ENCODE data around the gene MIDN.
A peak's percentile ranks its signal among the peaks of the same experiment; 100 is the strongest.

The MIDN gene

DNA sequence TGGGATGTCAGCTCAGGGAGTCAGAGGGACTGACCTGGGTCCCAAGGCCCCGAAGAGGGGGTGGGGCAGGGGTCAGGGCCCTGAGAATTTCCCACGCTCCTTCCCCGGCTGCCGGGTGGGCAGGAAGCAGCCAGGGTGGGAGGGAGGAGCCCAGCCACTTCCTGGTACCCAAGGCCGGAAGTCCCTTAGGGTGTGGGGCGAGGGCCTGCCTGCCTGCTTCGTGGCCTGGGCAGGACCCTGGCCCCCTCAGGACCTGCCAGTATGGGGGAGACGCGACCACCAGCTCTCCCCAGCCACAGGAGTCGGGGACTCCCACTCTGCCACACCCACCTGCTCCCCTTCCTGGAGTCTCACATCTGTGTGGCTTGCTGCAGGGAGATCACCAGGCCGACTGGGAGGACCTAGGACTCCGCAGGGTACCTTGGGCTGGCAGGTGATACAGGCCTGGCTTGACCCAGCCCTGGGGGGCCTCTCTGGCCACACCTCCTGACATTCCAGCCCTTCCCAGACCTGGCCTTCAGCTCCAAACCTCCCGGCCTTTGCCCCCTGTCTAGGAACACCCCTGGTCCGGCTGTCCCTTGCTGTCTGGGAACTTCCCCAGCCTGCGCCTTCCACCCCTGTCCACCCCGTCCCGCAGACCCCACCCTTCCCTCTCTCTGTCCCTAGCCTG, 11.0 kb downstream of the MIDN start:
- DNase-seq = peak; percentile 54 to 88 (median 70)

DNA sequence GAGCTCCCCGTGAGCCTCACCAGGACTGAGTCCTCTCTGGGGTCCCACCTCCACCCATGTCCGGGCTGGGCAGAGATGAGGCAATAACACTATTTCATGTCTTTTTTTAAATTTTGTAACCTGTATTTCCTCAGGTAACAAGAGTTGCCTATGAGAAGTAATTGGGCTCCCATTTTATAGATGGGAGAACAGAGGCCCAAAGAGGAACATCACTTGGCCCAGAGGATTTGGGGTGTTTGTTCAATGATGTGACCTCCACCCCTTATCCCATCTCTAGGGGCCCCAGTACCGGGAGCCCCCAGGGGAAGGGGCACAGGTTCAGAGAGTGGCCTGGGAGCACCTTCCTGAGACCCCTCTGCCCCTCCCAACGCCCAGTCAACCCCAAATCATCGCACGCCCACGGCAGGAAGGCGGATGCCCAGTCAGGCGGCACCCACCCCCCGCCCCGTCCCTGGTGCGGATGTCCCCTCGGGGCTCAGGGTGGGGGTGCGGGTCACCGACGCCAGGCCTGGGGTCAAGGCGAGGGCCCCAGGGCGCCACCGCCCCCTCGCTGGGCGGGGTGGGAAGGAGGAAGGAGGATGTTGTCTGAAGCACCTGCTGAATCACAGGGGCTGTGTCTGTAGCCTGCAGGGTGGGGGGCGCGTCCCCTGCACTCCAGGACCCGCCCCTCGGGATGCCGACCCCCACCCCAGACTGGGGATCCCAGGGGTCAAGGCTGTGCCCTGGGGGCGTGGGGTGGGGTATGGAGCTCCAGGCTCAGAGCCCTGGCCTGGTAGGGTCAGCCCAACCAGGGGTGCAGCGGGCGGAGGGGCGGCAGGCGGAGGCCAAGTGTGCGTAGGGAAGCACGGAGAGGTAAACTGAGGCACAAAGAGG, 11.7 kb downstream of the MIDN start:
- DNase-seq = peak in 5 of 6 experiments; percentile 50 to 65 (median 61)

DNA sequence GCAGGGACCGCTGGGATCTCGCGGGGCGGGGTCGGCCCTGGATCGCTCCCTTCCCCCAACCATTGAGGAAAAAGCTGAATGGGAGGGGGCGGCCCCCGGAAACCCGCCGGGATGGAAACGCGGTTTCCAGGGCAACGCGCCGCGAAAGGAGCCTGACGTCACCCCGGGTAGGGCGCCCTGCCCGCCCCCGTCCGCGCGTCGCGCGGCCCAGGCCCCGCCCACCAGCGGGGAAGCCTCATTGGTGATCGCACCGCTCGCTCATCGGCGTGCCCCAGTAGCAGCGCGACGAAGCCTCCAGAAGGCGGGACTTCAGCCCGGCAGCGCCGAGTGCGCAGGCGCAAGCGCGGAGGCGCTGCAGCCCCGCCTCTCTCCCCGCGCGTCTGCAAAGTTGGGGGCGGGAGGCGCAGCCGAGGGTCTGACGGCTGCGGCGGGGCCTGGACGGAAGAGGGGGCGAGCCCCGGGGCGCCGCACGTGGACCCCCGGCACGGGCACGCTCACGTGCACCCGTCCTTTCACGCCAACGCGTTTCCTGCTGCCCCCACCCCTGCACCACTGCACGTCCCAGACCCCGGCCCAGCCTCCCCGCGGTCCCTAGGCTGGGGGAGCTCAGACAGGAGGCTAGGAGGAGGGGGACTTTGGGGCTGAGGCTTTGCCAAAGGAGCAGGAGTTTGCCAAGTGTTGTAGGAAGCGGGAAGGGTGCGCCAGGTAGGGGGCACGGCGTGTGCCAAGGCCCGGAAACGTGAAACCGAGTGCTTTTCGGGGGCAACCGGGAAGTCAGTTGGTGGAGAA, 12.6 kb downstream of the MIDN start:
- peak; percentile 94 to 97 (median 95) for DNase-seq

DNA sequence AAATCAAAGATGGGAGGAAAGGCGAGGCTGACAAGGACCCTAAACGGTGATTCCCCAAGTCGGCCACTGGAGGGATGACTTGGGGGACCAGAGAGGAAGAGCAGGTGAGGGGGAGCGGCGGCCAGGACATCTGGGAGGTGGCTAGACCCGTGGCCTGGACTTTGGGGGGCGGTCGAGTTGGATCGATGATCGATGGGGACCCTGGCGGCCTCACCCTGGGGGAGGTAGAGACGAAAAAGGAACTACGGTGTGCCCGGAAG, 13.1 kb downstream of the MIDN start:
- DNase-seq = peak in 1 of 6 experiments; percentile 47

DNA sequence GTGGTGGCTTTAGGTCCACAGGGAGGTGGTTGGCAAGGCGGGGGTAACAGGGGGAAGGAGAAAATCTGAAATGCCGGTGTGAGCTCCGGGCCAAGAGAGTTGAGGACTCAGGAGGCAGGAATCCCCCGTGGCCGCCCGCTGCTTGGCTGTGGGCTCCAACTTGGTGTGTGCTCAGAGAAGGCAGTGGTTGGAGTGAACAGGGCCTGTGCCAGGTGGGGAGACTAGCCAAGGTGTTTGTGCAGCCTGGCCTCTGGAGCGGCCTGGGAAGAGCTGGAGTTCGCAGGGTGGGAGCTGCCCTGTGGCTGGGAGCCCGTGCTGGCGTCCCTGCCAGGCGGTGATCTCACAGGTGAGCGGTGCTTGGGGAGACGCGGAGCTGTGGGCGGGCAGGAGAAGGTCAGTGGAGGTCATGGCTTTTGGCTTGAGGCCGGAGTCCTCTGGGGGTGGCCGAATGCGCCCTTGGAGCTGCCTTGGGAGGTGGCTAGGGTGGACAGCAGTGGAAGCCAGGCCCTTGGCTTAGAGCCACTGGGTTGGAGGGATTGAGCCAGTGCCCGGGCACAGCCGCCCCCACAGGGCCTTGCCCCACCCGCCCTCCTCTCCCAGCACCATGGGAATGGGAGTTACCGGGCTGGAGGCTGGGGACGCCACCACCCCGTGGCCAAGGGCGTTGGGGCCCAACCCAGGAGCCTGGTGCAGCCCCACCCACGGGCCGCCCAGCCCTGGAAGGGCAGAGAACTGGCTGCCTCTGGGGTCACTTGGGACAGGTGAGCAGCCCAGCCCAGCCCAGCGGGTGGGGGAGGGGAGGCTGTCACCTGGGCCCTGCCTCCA, 13.6 kb downstream of the MIDN start:
- peak in 3 of 6 experiments; percentile 38 to 58 (median 45) for DNase-seq

DNA sequence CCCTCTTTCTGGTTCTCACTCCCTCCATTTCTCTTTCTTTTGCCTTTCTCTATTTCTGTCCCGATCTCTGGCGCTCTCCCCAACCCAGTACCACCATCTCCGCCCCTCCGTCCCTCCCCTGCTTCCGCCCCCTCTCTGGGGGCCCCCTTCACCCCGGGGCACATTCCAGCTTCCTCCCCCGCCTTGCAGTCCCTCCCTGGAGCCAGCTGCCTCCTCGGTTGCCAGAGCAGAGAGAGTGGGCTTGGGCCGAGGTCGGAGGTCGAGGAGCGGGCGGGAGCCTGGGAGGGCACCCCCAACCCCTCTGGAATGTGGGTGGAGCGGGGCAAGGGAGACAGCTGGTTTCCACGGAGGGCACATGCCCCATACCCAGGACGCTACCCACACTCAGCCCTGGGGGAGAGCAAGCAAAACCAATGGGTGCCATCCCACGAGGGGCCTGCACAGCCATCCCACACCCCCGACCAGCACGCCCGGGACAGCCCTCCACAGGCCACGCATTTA, 14.3 kb downstream of the MIDN start:
- no peak for DNase-seq

DNA sequence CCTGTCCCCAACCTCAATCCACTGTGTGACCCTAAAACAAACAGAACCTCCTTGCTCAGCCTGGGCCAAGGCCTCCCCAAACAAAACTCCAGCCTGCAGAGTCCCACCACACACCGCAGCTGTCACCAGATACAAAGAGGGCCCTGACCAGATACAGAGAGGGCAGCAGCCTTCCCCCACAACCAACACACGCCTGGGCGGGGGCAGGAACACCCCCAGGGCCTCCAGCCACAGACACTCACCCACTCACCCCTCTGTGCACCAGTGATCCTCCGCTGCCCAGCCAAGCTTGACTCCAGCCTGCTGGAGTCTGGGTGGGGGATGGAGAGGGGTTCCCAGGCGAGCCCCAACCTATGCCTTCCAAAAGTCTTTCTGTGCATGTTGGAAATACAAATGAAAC, 14.8 kb downstream of the MIDN start:
- DNase-seq = no peak

DNA sequence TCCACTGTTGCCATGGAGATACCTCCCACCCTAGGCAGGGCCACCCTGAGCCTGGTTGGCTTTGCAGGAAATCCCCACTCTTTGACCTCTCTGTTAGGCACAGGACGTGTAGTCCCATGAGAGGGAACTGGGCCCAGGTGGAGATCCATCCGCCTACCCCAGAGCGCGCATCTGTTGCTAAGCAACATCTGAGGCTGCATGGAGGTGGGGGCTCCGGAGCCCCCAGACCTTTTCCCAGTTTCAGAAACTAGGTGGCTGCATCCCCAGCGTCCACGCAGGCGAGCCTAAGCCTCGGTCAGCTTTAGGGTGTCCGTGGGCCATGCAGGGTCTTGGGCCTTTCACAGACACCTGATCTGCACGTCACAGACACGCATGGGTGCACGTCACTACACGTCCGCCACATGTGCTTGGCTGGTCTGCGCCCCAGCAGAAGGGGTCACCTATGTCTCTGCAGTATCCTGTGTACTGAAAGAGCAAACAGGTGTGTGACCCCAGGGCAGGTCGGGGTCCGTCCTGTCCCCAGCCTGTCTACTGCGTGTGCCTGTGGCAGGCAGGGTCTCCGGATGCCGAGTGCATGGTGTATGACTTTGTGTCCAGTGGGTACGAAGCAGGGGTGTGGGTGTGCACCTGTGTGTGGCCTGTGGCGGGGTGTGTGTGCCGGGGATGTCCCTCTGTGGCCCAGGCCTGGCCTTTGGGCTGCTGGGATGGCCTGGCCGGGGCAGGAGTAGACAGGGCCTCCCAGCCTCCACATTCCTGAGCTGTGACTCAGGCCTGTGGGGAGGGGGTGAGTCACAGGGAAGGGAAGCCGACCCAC, 16.6 kb downstream of the MIDN start:
- no peak for DNase-seq

DNA sequence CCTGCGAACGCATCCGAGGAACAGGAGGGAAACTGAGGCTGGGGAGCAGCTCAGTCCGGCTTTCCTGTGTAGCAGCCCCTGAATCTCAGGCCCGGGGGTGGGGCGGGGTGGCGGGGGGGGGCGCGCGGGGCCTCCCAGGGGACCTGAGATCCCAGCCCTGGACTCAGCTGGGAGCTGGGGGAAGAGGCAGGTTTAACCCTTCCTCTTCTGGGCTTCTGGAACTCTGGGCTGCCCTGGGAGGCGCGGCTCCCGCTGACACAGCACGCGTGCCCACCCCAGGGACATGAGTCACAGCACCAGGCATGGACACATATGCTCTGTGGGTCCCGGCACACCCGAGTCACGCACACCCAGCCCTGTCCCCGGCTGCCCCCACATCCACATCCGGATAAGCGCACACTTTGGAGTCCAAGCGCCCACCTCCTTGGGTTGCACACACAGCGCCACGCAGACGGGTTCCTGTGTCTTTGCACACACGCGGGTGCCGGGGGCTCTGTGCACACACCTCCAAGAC, 17.3 kb downstream of the MIDN start:
- DNase-seq = peak in 1 of 6 experiments; percentile 36

DNA sequence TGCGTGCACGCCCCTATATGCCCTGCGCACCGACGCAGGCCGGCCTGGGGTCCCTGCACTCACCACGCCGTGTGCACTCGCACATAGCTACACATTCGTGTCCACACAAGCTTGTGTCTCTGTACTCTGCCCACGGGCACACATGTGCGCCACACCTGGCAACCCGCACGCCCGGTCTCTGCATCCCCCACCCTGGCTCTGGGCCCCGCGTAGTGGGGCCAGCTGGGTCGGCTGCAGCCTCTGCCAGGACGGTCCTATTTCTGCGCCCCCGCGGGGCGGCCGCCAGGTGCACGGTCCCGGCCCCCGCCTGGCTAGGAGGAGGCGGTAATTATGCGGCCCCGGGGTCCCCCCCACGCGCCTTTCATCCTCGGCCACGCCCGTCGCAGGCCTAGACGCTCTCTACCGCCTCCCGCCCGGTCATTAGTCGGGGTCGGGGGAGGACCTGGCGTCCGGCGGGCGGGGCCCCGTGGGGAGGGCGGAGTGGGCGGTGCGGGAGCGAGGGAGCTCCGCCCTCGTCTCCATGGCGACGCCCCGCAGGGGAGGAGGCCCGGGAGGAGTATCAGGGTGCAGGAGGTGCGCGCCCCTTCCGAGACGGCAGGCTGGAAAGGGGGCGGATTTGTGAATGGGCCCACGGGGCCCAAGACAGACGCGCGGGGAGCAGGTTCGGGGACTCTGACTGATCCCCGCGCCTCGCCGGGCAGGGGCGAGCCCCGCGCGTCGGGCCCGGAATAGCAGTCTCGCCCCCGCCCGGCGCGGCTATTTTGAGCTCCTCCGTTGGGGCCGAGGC, 17.9 kb downstream of the MIDN start:
- DNase-seq = peak; percentile 45 to 77 (median 67)

DNA sequence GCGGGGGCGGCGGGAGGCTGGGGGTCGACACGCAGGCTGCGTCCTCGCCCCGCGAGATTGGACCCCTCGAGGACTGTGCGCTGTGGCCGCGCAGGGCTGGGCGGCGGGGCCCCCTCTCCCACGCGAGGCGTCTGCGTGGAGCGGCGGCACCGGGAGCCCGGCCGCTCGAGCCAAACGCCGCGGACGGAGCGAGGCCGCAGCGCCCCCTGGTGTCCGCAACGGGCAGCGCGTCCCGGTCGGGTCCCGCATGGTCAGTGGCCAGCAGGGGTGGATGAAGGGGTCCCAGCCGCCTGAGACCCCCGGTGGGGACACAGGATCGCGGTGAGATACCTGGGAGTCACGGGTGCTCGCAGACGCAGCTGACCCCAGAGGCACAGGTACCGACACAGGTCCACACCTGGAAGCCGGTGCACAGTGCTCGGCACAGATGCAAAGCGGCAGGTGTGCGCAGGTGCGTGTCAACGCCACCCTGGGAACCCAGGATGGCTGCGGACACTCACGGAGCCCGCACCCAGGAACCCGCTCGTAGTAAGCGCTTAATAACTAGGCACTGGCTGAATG, 18.6 kb downstream of the MIDN start:
- DNase-seq = peak; percentile 35 to 76 (median 58)

DNA sequence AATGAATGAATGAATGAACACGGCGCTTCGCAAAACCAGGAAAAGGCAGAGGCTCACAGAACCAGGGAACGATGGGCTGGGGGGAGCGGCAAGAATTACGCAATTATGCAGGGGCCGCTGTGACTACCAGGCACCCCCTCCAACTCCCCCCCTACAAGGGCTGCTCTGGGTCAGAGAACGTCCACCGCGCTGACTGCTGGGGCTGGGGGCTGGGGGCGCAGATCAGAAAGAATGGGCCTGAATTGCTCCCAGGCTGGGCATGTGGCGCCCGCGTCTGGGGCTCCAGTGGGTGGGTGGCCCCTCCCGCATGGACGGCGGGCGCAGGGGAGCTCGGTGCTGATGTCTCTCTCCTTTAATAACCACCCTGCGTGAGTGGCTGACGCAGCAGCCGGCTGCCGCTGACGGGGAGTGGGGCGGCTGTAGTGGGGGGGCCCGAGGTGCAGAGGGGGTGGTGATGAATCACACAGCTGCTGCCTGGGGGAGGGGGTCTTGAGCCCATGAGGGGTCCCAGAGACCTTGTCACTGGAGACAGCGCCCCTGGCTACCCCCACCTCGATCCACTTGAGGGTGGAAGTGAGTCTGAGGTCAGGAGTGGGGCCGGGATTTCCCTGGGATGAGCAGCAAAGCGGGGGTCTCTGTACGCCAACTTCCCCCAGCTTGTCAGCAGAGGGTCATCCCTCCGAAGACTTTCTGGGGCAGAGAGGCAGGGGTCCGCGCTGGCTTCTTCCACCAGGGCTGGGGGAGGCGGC, 19.3 kb downstream of the MIDN start:
- DNase-seq = no peak

DNA sequence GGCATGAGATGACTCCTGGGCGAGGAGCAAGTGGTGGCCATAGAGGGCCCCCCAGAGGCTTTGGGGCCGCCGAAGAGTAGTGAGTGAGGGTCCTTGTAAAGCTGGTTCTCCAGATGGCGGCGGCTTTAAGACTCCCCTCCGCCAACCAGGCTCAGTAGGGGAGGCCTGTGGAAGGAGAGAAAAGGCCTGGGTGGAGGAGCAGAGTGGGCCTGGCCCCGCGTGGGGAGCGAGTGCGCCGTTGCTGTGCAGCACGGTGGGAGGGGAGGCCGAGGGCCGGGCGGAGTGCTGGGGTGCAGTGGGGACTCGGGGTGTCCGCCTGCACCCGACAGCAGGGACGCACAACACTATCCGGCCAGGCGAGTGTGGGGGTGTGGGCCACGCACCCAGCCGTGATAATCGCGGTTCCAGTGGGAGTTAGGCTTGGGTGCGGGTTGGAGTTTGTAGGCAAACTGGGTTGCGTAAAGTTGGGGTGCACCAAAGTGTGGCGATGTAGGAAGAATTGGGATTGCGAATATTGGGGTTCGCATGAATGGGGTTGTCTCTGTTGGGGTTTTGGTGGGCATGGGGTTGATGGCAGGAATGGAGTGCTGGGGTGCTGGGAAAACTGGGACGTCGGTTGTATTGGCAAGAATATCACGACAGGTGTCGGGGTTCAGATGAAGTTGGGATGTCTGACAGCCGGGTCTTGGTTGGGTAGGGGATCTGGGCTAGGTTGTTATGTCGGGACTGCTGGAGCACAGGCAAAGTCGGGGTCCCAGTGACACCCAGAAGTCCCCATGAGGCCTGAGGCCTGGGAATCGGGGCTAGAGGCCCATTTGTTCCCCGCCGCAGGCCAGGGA, 20.1 kb downstream of the MIDN start:
- no peak for DNase-seq

DNA sequence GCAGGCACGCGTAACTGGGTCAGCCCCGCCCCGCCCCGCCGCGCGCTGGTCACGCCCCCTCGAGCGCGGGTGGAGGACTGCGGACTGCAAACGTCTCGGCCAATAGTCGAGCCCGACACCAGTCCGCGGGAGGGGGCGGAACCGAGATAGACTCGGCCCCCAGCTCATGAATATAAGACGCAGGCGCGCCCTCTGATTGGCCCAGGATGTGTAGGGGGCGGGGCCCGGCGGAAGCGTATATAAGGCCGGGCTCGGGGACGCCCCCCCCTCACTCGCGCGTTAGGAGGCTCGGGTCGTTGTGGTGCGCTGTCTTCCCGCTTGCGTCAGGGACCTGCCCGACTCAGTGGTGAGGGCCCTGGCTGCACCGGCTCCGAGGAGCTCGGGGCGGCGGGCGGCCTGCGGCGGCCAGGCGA, 20.7 kb downstream of the MIDN start, which contains the start of gene CIRBP:
CIRBP (plus strand) TSS at position 268 of the 413 bp plus-strand sequence. CDS start 1,602 bp downstream, outside the sequence.
- peak; percentile 95 to 99 (median 96) for DNase-seq

DNA sequence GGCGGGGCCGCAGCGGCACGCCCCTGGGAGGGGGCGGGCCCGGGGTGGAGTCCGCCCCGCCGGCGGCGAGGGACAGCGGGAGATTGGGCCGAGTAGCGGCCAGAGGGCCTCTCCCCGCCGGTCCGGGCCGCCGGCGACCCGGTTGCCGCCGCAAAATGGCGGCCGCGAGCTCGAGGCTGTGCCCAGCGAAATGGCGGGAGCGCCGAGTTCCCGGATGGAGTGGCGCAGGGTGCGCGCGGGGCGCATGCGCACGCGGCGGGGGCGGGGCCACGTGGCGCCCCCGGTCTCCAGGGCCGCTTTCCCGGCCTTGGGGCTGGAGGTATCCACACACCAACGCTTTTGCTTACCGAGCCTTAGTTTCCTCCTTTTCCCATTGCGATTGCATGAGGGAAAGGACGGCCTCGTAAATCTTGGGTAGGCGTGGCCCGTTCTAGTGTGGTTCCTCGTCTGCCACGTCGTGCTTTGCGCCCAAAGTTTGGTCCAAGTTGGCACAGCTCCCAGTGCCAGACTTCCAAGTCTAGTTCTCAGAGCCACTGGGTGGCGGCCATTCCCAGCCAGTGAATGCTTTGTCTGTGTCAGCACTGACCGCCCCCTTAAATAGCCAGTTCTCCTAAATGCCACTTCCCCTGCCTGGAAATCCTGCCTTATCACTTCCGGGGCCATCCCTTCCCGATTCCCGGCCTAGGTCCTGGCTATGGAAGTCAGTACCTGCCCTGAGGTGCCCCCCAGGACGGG, 21.3 kb downstream of the MIDN start:
- peak; percentile 76 to 91 (median 82) for DNase-seq

DNA sequence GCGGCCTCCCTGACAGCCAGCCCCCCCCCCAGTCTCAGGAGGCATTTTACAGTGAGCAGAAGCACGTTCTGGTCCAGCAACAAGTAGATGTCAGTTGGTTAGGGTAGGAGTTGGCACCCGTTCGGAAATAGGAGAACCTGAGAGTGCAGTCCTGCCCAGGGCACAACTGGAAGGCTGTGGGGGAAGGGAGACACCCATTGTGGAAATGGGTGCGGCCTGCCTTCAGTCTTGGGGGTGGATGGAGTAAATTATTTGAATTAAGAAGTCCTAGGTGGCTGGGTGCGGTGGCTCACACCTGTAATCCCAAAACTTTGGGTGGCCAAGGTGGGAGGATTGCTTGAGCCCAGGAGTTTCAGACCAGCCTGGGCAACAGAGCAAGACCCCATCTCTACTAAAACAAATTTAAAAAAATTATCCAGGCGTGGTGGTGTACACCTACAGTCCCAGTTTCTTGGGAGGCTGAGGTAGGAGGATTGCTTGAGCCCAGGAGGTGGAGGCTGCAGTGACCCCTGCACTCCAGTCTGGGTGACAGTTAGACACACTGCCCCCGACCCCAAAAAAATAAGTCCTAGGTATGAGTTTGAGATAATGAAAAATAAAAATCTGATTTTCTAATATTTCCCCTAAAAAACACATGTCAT, 21.9 kb downstream of the MIDN start:
- peak in 1 of 6 experiments; percentile 53 for DNase-seq

Measured in stimulated activated naive CD4-positive, alpha-beta T cell (primary cell).